ENCODE results near the gene SORCS2. TPM values are rescaled to one million over a fixed set of nuclear protein-coding genes. Genes with fewer than 3 reads are reported as not detected.

Gene SORCS2
- total and polyA plus RNA-seq, 4 donors: 2.2 to 7.7 (median 2.5) TPM

GRCh38 chr4:7243609-7244330 lies 51.4 kb downstream of the SORCS2 start:
- no peak for ATAC-seq (ENCODE audit: insufficient read depth, low FRiP score)
- no peaks in the 10 kb centered on the region for H3K36me3 ChIP-seq (ENCODE audit: control insufficient read depth in 4 of 4, insufficient read depth in 4 of 4, low read length in 4 of 4)
- DNase-seq: no peak
- 77 to 83% methylated on average over 21 of the region's 21 CpGs for WGBS, 2 donors
- no peak overlapping the region for H3K4me3 ChIP-seq
- peaks cover 0 to 3% (median 0%) of the 10 kb centered on the region in 4 donors for H3K9me3 ChIP-seq (ENCODE audit: control insufficient read depth in 4 of 4, insufficient read depth in 3 of 4, low read length in 3 of 4)
- H3K9ac ChIP-seq (ENCODE audit: insufficient read depth in 1 of 2, low read length in 2 of 2): no peak overlapping the region
- no peak overlapping the region for H3K27ac ChIP-seq (ENCODE audit: low read depth in 1 of 2, low read length in 1 of 2)
- H3K4me1 ChIP-seq (ENCODE audit: control insufficient read depth in 5 of 5, insufficient read depth in 5 of 5, low read length in 5 of 5): peaks cover 0 to 11% (median 0%) of the 10 kb centered on the region in 5 donors
- no peak for TF ChIP-seq CTCF (IDR thresholded peaks at IDR 0.05; ENCODE audit: control extremely low read depth, extremely low read depth)
- no peaks in the 10 kb centered on the region for H3K27me3 ChIP-seq (ENCODE audit: control insufficient read depth in 3 of 3, insufficient read depth in 3 of 3, low read length in 2 of 3)

- WGBS, 2 donors: 80 to 85% methylated on average over 16 of the region's 16 CpGs
- peaks cover 0 to 2% (median 0%) of the 10 kb centered on the region in 4 donors for H3K9me3 ChIP-seq (ENCODE audit: control insufficient read depth in 4 of 4, insufficient read depth in 3 of 4, low read length in 3 of 4)
- no peak for ATAC-seq (ENCODE audit: insufficient read depth, low FRiP score)
Observed at GRCh38 chr4:7244331-7244665, 52.0 kb downstream of the SORCS2 start.

GRCh38 chr4:7244751-7245320 lies 52.5 kb downstream of the SORCS2 start:
- no peak for DNase-seq
- no peaks in the 10 kb centered on the region for H3K27me3 ChIP-seq (ENCODE audit: control insufficient read depth in 3 of 3, insufficient read depth in 3 of 3, low read length in 2 of 3)
- H3K4me3 ChIP-seq: no peak overlapping the region
- H3K9ac ChIP-seq (ENCODE audit: insufficient read depth in 1 of 2, low read length in 2 of 2): no peak overlapping the region
- H3K4me1 ChIP-seq (ENCODE audit: control insufficient read depth in 5 of 5, insufficient read depth in 5 of 5, low read length in 5 of 5): peaks cover 0 to 11% (median 0%) of the 10 kb centered on the region in 5 donors
- peaks cover 0 to 2% (median 0%) of the 10 kb centered on the region in 4 donors for H3K36me3 ChIP-seq (ENCODE audit: control insufficient read depth in 4 of 4, insufficient read depth in 4 of 4, low read length in 4 of 4)
- H3K27ac ChIP-seq (ENCODE audit: low read depth in 1 of 2, low read length in 1 of 2): no peak overlapping the region
- peaks cover 0 to 2% (median 0%) of the 10 kb centered on the region in 4 donors for H3K9me3 ChIP-seq (ENCODE audit: control insufficient read depth in 4 of 4, insufficient read depth in 3 of 4, low read length in 3 of 4)
- WGBS, 2 donors: 84 to 88% methylated on average over 12 of the region's 12 CpGs
- no peak for ATAC-seq (ENCODE audit: insufficient read depth, low FRiP score)
- TF ChIP-seq CTCF (IDR thresholded peaks at IDR 0.05; ENCODE audit: control extremely low read depth, extremely low read depth): no peak

More at GRCh38 chr4:7244331-7244665, 52.0 kb downstream of the SORCS2 start:
- DNase-seq: no peak
- H3K4me3 ChIP-seq: no peak overlapping the region
- H3K36me3 ChIP-seq (ENCODE audit: control insufficient read depth in 4 of 4, insufficient read depth in 4 of 4, low read length in 4 of 4): peaks cover 0 to under 1% (median 0%) of the 10 kb centered on the region in 4 donors
- H3K27me3 ChIP-seq (ENCODE audit: control insufficient read depth in 3 of 3, insufficient read depth in 3 of 3, low read length in 2 of 3): no peaks in the 10 kb centered on the region
- no peak for TF ChIP-seq CTCF (IDR thresholded peaks at IDR 0.05; ENCODE audit: control extremely low read depth, extremely low read depth)
- H3K4me1 ChIP-seq (ENCODE audit: control insufficient read depth in 5 of 5, insufficient read depth in 5 of 5, low read length in 5 of 5): peaks cover 0 to 11% (median 0%) of the 10 kb centered on the region in 5 donors
- no peak overlapping the region for H3K27ac ChIP-seq (ENCODE audit: low read depth in 1 of 2, low read length in 1 of 2)
- H3K9ac ChIP-seq (ENCODE audit: insufficient read depth in 1 of 2, low read length in 2 of 2): no peak overlapping the region
